GM19193 (cell line): ENCODE measurements around the gene MTREX.

Source experiments
- POLR2A ChIP-seq: IDR thresholded peaks from 4 replicates; pipeline ENCODE4 v1.6.1; 2011; ENCODE audit not compliant: insufficient read depth, insufficient read length; ENCODE audit errors: extremely low read depth

The MTREX gene

GRCh38 chr5:55307383-55308253 lies at the start of gene MTREX, which contains the start of gene DHX29:
Gene MTREX, plus strand, starts transcription at chr5:55307989. Its CDS starts 25 bp downstream, at chr5:55308014.
Gene DHX29, minus strand, starts transcription at chr5:55307694. Its CDS starts 121 bp downstream, at chr5:55307573.
- peak; percentile 87 for TF ChIP-seq POLR2A

- no peak for TF ChIP-seq POLR2A
These were observed 49.5 kb upstream of the MTREX start for GRCh38 chr5:55258339-55258738.

- TF ChIP-seq POLR2A, result no peak
These were observed 31.0 kb upstream of the MTREX start for GRCh38 chr5:55276771-55277170.

GRCh38 chr5:55278778-55279177 lies 29.0 kb upstream of the MTREX start:
- TF ChIP-seq POLR2A, result no peak

- no peak for TF ChIP-seq POLR2A
These were observed 21.3 kb upstream of the MTREX start for GRCh38 chr5:55286411-55286933.

- TF ChIP-seq POLR2A, result no peak
These were observed 18.0 kb upstream of the MTREX start for GRCh38 chr5:55289808-55290207.

GRCh38 chr5:55290991-55291390 lies 16.8 kb upstream of the MTREX start:
- no peak for TF ChIP-seq POLR2A

- no peak for TF ChIP-seq POLR2A
These were observed 12.9 kb upstream of the MTREX start for GRCh38 chr5:55294935-55295334.

GRCh38 chr5:55300890-55301289 lies 6.9 kb upstream of the MTREX start:
- no peak for TF ChIP-seq POLR2A

- no peak for TF ChIP-seq POLR2A
These were observed 4.5 kb upstream of the MTREX start for GRCh38 chr5:55303238-55303690.

GRCh38 chr5:55304584-55304983 lies 3.2 kb upstream of the MTREX start:
- TF ChIP-seq POLR2A, result no peak

GRCh38 chr5:55305345-55305744 lies 2.4 kb upstream of the MTREX start:
- TF ChIP-seq POLR2A, result no peak

- TF ChIP-seq POLR2A, result no peak
These were observed 977 bp upstream of the MTREX start for GRCh38 chr5:55306641-55307382.

- TF ChIP-seq POLR2A, result no peak
These were observed 556 bp downstream of the MTREX start for GRCh38 chr5:55308254-55308836.
